GM12873 (cell line): ENCODE data around the gene FAM168B.

Source experiments
- CTCF ChIP-seq: IDR thresholded peaks from 2 replicates; pipeline ENCODE4 v1.5.1; 2012; ENCODE audit warnings: low read depth, mild to moderate bottlenecking, moderate library complexity, low read length, control low read depth; ENCODE audit not compliant: insufficient read depth; ENCODE audit errors: missing control alignments

The FAM168B gene, protein sequence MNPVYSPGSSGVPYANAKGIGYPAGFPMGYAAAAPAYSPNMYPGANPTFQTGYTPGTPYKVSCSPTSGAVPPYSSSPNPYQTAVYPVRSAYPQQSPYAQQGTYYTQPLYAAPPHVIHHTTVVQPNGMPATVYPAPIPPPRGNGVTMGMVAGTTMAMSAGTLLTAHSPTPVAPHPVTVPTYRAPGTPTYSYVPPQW

GRCh38 chr2:131093006-131093695 is at the start of gene FAM168B:
TSS of gene FAM168B (minus strand) at chr2:131093460. CDS start at chr2:131082646, 10,814 bp downstream.
- no peak for TF ChIP-seq CTCF

GRCh38 chr2:131142849-131143248 is 49.6 kb upstream of the FAM168B start:
- TF ChIP-seq CTCF: no peak

- TF ChIP-seq CTCF: no peak
These were observed 47.3 kb upstream of the FAM168B start for GRCh38 chr2:131140581-131140980.

DNA sequence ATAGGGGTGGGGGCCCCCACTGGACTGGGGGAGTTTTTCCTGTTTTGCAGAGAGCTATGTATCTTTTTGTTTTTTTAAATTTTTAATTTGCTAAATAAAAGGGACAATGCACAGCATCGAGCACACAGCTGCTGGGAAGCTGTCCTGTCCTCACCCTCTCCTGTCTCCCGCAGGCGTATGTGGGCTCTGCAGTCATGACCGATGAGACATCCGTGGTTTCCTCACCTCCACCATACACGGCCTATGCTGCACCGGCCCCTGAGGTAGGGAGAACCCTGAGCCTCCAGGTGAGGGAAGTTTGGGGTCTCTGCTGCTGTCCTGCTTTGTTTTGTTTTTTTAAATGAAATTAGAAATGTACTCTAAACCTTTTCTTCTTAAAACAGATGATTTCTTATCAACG is 39.5 kb upstream of the FAM168B start:
- TF ChIP-seq CTCF: no peak

DNA sequence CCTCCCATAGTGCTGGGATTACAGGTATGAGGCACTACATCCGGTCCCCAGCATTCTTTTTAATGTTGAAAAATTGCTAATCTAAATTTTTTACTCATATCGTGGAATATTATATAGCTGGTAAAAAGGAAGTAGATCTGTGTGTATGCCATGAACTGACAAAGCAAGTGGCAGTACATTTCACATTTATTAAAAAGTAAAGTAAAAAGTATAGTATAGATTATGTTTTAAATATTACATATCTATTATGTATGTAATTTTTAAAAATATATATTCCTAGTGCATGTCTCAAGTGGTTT is 37.0 kb upstream of the FAM168B start:
- no peak for TF ChIP-seq CTCF

- TF ChIP-seq CTCF: no peak
These were observed 34.7 kb upstream of the FAM168B start for GRCh38 chr2:131127981-131128380.

DNA sequence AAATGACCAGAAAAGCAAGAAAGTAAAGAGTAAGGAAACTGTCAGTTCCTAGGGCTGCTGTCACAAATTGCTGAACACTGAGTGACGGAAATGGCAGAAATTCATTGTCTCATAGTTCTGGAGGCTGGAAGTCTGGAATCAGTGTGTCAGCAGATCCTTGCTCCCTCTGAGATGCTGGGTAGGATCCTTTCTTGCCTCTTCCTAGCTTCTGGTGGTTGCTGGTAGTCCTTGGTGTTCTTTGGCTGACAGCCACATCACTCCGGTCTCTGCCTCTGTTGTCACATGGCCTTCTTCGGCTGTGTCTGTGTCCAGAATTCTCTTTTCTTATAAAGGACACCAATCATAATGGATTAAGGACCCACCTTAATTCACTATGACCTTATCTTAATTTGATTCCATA is 33.8 kb upstream of the FAM168B start:
- no peak for TF ChIP-seq CTCF
